HepG2 (cell line): ENCODE results near the gene SLC16A3. TPM values are rescaled to one million over a fixed set of nuclear protein-coding genes. Genes with fewer than 3 reads are reported as not detected.

ENCODE experiments used
- ASH2L ChIP-seq: fragments of 300-600, 200-600 bp; sonication (generic); IDR thresholded peaks from 2 replicates; pipeline ENCODE4 v1.7.0; 2017; ENCODE audit warnings: low read depth, mild to moderate bottlenecking, moderate library complexity, mixed read lengths, low read length; ENCODE audit not compliant: insufficient read length
- CEBPB ChIP-seq: IDR thresholded peaks from 2 replicates; pipeline ENCODE4 v1.6.1; 2011; ENCODE audit warnings: low read depth, low read length, improper control_type of control experiment, borderline replicate concordance
- FOXK2 ChIP-seq: fragments of 450-650 bp; IDR thresholded peaks from 2 replicates; pipeline ENCODE4 v1.6.1; 2016
- GZF1 ChIP-seq: sonication (generic); formaldehyde crosslinking; IDR thresholded peaks from 2 replicates; pipeline ENCODE4 v1.5.1; 2020; ENCODE audit warnings: mild to moderate bottlenecking, missing genetic modification reagents
- HMGA1 ChIP-seq: sonication (generic); formaldehyde crosslinking; conservative IDR thresholded peaks from 2 replicates; pipeline ENCODE4 v1.4.0; 2020; ENCODE audit warnings: missing genetic modification reagents
- JUND ChIP-seq: sonication (generic); formaldehyde crosslinking; IDR thresholded peaks from 2 replicates; pipeline ENCODE4 v1.8.0; 2022; ENCODE audit warnings: mild to moderate bottlenecking, missing genetic modification reagents
- NFE2 ChIP-seq: sonication (generic); formaldehyde crosslinking; IDR thresholded peaks from 2 replicates; pipeline ENCODE4 v1.4.0; 2020; ENCODE audit warnings: missing genetic modification reagents
- NFKB2 ChIP-seq: sonication (generic); formaldehyde crosslinking; IDR thresholded peaks from 2 replicates; pipeline ENCODE4 v1.4.0; 2020; ENCODE audit warnings: missing genetic modification reagents, borderline replicate concordance
- NKX3-1 ChIP-seq: sonication (generic); formaldehyde crosslinking; IDR thresholded peaks from 2 replicates; pipeline ENCODE4 v1.5.0; 2020; ENCODE audit warnings: missing genetic modification reagents
- ONECUT2 ChIP-seq: sonication (generic); formaldehyde crosslinking; IDR thresholded peaks from 2 replicates; pipeline ENCODE4 v1.4.0; 2020; ENCODE audit warnings: missing genetic modification reagents
- POLR2AphosphoS2 ChIP-seq: IDR thresholded peaks from 2 replicates; pipeline ENCODE4 v1.6.1; 2011; ENCODE audit warnings: low read depth, low read length, improper control_type of control experiment
- RBAK ChIP-seq: sonication (generic); formaldehyde crosslinking; IDR thresholded peaks from 2 replicates; pipeline ENCODE4 v1.5.1; 2020; ENCODE audit warnings: mild to moderate bottlenecking, missing genetic modification reagents
- ZEB1 ChIP-seq: IDR thresholded peaks from 2 replicates; pipeline ENCODE4 v1.6.1; 2012; ENCODE audit warnings: mild to moderate bottlenecking, low read depth, inconsistent platforms; ENCODE audit not compliant: insufficient replicate concordance
- ZKSCAN1 ChIP-seq: fragments of 150-350 bp; IDR thresholded peaks from 2 replicates; pipeline ENCODE4 v1.6.1; 2014; ENCODE audit warnings: low read length
- ZNF556 ChIP-seq: sonication (generic); formaldehyde crosslinking; IDR thresholded peaks from 2 replicates; pipeline ENCODE4 v1.4.0; 2020; ENCODE audit warnings: mild to moderate bottlenecking, missing genetic modification reagents, borderline replicate concordance
- ZNF644 ChIP-seq: IDR thresholded peaks from 2 replicates; pipeline ENCODE4 v1.6.1; 2016; ENCODE audit warnings: low read depth
- ZNF891 ChIP-seq: sonication (generic); formaldehyde crosslinking; IDR thresholded peaks from 2 replicates; pipeline ENCODE4 v1.5.0; 2020; ENCODE audit warnings: mild to moderate bottlenecking, missing genetic modification reagents
- polyA plus RNA-seq, 8 experiments: library from polyadenylated mRNA; depleted of rRNA in 3 of 8; stranded (reverse) in 7 of 8; unstranded in 1 of 8; fragments of >200 nt; fragmentation: Illumina TruSeq in 4 of 8; extraction: Trizol in 4 of 8; gene quantifications; 2 replicates each; pipeline versions ENCODE4 v1.2.1 to v1.2.3, GENCODE V29; 2011 to 2016; ENCODE audit warnings: low read depth in 4 of 8, missing spikeins in 1 of 8, mixed read lengths in 1 of 8; ENCODE audit not compliant: insufficient read depth in 1 of 8
- total RNA-seq, 5 experiments: library from RNA; depleted of rRNA; stranded (reverse); fragments of >200 nt; fragmentation: Illumina TruSeq; extraction: Trizol; gene quantifications; 2 replicates each; pipeline ENCODE4 v1.2.3, GENCODE V29; 2016; ENCODE audit warnings: low read depth in 1 of 5
- TF ChIP-seq, protein P1 (sequence below): sonication (generic); formaldehyde crosslinking; IDR thresholded peaks from 2 replicates; pipeline ENCODE4 v1.4.0; 2020; ENCODE audit warnings: mild to moderate bottlenecking, missing genetic modification reagents
- TF ChIP-seq, protein P2 (sequence below): fragments of 450-650 bp; IDR thresholded peaks from 2 replicates; pipeline ENCODE4 v1.6.1; 2017
- TF ChIP-seq, protein P3 (sequence below), 2 experiments: fragments of 450-650 bp in 1 of 2; sonication (generic) in 1 of 2; formaldehyde crosslinking in 1 of 2; IDR thresholded peaks; 2 replicates each; pipeline versions ENCODE4 v1.6.1 to v1.8.0; 2016 to 2022; ENCODE audit warnings: antibody characterized with exemption in 1 of 2, mild to moderate bottlenecking in 1 of 2, missing genetic modification reagents in 1 of 2

Gene SLC16A3
- total and polyA plus RNA-seq, 2 of the 13 experiments (the other 11 are each of a cell fraction or from before 2014, with no cell fraction given) = 242 to 349 TPM

DNA sequence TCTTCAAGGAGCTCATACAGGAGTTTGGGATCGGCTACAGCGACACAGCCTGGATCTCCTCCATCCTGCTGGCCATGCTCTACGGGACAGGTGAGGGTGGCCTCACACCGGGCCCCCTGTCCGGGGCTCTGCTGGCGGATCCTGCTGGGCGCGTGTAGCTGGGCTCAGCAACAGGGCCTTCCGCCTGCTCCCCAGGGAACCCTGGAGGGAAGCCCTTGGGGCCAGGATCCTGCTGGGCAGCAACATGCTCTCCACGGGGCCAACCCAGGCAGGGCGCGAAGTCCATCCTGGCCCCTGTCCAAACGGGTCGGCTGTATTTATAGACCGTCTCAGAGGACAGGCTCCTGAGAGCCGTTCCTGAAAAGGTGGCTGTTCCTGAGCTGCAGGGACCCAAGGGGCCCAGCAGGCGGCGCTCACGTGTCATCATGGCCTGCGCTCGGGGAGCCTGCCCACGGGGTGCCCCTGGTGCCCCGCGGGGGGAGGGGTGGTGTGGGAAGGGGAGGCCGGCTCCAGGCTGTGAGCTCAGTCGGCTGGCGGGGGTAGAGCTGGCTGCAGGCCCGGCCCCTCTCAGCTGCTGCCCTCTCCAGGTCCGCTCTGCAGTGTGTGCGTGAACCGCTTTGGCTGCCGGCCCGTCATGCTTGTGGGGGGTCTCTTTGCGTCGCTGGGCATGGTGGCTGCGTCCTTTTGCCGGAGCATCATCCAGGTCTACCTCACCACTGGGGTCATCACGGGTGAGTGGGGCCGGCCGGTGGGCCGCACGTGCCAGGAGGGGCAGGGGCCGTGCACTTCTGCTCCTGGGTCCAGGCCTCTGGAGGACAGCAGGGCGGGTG is 7.5 kb downstream of the SLC16A3 start (continued):
- TF ChIP-seq ZNF891 = peak; percentile 93
- TF ChIP-seq ASH2L = peak; percentile 89
- TF ChIP-seq GZF1 (CRISPR knock-in tag) = peak; percentile 96
- TF ChIP-seq HMGA1 (CRISPR knock-in tag) = no peak
- no peak for TF ChIP-seq NFE2 (CRISPR knock-in tag)
- no peak for TF ChIP-seq CEBPB
- peak; percentile 98 for TF ChIP-seq NKX3-1
- TF ChIP-seq, protein P1, sequence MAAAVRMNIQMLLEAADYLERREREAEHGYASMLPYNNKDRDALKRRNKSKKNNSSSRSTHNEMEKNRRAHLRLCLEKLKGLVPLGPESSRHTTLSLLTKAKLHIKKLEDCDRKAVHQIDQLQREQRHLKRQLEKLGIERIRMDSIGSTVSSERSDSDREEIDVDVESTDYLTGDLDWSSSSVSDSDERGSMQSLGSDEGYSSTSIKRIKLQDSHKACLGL (CRISPR knock-in tag) = peak; percentile 95
- TF ChIP-seq, protein P2, sequence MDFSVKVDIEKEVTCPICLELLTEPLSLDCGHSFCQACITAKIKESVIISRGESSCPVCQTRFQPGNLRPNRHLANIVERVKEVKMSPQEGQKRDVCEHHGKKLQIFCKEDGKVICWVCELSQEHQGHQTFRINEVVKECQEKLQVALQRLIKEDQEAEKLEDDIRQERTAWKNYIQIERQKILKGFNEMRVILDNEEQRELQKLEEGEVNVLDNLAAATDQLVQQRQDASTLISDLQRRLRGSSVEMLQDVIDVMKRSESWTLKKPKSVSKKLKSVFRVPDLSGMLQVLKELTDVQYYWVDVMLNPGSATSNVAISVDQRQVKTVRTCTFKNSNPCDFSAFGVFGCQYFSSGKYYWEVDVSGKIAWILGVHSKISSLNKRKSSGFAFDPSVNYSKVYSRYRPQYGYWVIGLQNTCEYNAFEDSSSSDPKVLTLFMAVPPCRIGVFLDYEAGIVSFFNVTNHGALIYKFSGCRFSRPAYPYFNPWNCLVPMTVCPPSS = no peak
- no peak for TF ChIP-seq ZKSCAN1
- peak; percentile 97 for TF ChIP-seq NFKB2
- TF ChIP-seq, protein P3, sequence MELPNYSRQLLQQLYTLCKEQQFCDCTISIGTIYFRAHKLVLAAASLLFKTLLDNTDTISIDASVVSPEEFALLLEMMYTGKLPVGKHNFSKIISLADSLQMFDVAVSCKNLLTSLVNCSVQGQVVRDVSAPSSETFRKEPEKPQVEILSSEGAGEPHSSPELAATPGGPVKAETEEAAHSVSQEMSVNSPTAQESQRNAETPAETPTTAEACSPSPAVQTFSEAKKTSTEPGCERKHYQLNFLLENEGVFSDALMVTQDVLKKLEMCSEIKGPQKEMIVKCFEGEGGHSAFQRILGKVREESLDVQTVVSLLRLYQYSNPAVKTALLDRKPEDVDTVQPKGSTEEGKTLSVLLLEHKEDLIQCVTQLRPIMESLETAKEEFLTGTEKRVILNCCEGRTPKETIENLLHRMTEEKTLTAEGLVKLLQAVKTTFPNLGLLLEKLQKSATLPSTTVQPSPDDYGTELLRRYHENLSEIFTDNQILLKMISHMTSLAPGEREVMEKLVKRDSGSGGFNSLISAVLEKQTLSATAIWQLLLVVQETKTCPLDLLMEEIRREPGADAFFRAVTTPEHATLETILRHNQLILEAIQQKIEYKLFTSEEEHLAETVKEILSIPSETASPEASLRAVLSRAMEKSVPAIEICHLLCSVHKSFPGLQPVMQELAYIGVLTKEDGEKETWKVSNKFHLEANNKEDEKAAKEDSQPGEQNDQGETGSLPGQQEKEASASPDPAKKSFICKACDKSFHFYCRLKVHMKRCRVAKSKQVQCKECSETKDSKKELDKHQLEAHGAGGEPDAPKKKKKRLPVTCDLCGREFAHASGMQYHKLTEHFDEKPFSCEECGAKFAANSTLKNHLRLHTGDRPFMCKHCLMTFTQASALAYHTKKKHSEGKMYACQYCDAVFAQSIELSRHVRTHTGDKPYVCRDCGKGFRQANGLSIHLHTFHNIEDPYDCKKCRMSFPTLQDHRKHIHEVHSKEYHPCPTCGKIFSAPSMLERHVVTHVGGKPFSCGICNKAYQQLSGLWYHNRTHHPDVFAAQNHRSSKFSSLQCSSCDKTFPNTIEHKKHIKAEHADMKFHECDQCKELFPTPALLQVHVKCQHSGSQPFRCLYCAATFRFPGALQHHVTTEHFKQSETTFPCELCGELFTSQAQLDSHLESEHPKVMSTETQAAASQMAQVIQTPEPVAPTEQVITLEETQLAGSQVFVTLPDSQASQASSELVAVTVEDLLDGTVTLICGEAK (IDR thresholded peaks at IDR 0.05) = no peak
- TF ChIP-seq, protein P3 (CRISPR knock-in tag; IDR thresholded peaks at IDR 0.05) = peak; percentile 84; the same call in 1 of the 2 replicates
- no peak for TF ChIP-seq RBAK (CRISPR knock-in tag)
- TF ChIP-seq FOXK2 = peak; percentile 81
- TF ChIP-seq ZNF644 (CRISPR knock-in tag) = peak; percentile 70
- TF ChIP-seq ZNF556 (CRISPR knock-in tag) = peak; percentile 97; the same call in 1 of the 2 replicates
- no peak for TF ChIP-seq ZEB1
- TF ChIP-seq JUND = no peak
- peak; percentile 74 for TF ChIP-seq ONECUT2 (CRISPR knock-in tag)
- peak; percentile 40 for TF ChIP-seq POLR2AphosphoS2
